Natural killer cell (primary cell): Measurements from ENCODE around the gene SFSWAP. TPM values are rescaled to one million over a fixed set of nuclear protein-coding genes. Genes with fewer than 3 reads are reported as not detected.

ENCODE experiments used
- ATAC-seq, 3 donors: fragments of 150-1000 bp in 2 of 3; fragments of 200-7000 bp in 1 of 3; cut with Tn5 transposase; 1 replicate in 1 of 3; 2 replicates in 2 of 3; pipeline ENCODE4 v1.10.0; 2021; ENCODE audit warnings: mild to moderate bottlenecking in 2 of 3, moderate library complexity in 2 of 3
- DNase-seq, 2 donors: peaks; one replicate each; pipeline versions ENCODE4 v3.0.0 to v3.0.0-alpha.2; 2013 to 2021; ENCODE audit warnings: mixed read lengths in 1 of 2
- H3K27ac ChIP-seq: one replicate; pipeline ENCODE4 v1.5.1; 2013; ENCODE audit warnings: mild to moderate bottlenecking, low read length
- H3K27me3 ChIP-seq: one replicate; pipeline ENCODE4 v1.6.1; 2013; ENCODE audit warnings: low read length; ENCODE audit not compliant: control insufficient read depth, insufficient read depth
- H3K36me3 ChIP-seq: one replicate; pipeline ENCODE4 v1.6.1; 2013; ENCODE audit warnings: low read length; ENCODE audit not compliant: control insufficient read depth, insufficient read depth
- H3K4me1 ChIP-seq: one replicate; pipeline ENCODE4 v1.6.1; 2013; ENCODE audit warnings: low read length; ENCODE audit not compliant: control insufficient read depth, insufficient read depth
- H3K4me3 ChIP-seq: one replicate; pipeline ENCODE4 v1.5.1; 2013; ENCODE audit warnings: low read length
- H3K9me3 ChIP-seq: one replicate; pipeline ENCODE4 v1.6.1; 2013; ENCODE audit warnings: low read length; ENCODE audit not compliant: control insufficient read depth, insufficient read depth
- H3K27ac Mint-ChIP-seq, 2 donors: one replicate each; pipeline ENCODE4 v1.8.0; 2022; ENCODE audit warnings: mild to moderate bottlenecking in 2 of 2, mixed read lengths in 2 of 2, moderate library complexity in 1 of 2
- H3K27me3 Mint-ChIP-seq, 2 donors: one replicate each; pipeline ENCODE4 v1.8.0; 2022; ENCODE audit warnings: low read depth in 2 of 2, mixed read lengths in 2 of 2
- H3K36me3 Mint-ChIP-seq: one replicate; pipeline ENCODE4 v1.8.0; 2022; ENCODE audit warnings: mixed read lengths
- H3K4me1 Mint-ChIP-seq, 2 donors: one replicate each; pipeline ENCODE4 v1.8.0; 2022; ENCODE audit warnings: mixed read lengths in 2 of 2
- H3K4me3 Mint-ChIP-seq: one replicate; pipeline ENCODE4 v1.8.0; 2022; ENCODE audit warnings: mild to moderate bottlenecking, moderate library complexity, mixed read lengths
- H3K9me3 Mint-ChIP-seq, 2 donors: one replicate each; pipeline ENCODE4 v1.8.0; 2022; ENCODE audit warnings: mixed read lengths in 2 of 2
- CTCF ChIP-seq: fragments of 200-600 bp; IDR thresholded peaks from one replicate; pipeline ENCODE4 v1.8.0; 2022; ENCODE audit warnings: antibody characterized with exemption
- WGBS: methylation state at CpG from one replicate; pipeline ENCODE4 v1.1.7; 2013; ENCODE audit warnings: missing lambda C conversion rate; ENCODE audit not compliant: insufficient coverage; 5-methylcytosine and 5-hydroxymethylcytosine counted together
- intact Hi-C: fragments of 100-400 bp; cut with micrococcal nuclease; formaldehyde crosslinking; loops from one replicate; pipeline ENCODE4 v1.14.2; 2022
- total RNA-seq, 4 donors: library from RNA; stranded (reverse); fragments of 120-200 nt in 1 of 4; gene quantifications; one replicate each; pipeline versions ENCODE4 v1.2.3 to v1.2.4, GENCODE V29; 2013 to 2022

SFSWAP gene
- total RNA-seq, 3 donors from 2014 or later (not counting 1 experiment from before 2014, with no cell fraction given), result 99.1 to 109 (median 102) TPM

GRCh38 chr12:131687346-131688125 is 23.4 kb upstream of the SFSWAP start:
- H3K36me3 Mint-ChIP-seq, result no peaks in the 10 kb centered on the region
- Histone ChIP-seq H3K4me1 (no peaks in the 10 kb centered on the region), H3K4me3 (no peak overlapping the region), H3K9me3 (no peaks in the 10 kb centered on the region), H3K36me3 (no peaks in the 10 kb centered on the region), H3K27me3 (no peaks in the 10 kb centered on the region), H3K27ac (no peak overlapping the region)
- intact Hi-C loops, result no loop called here
- DNase-seq (no peak), ATAC-seq (no peak)
- no peak overlapping the region for H3K4me3 Mint-ChIP-seq
- H3K27me3 Mint-ChIP-seq, result peaks cover 0 to 2% of the 10 kb centered on the region in 2 donors
- H3K9me3 Mint-ChIP-seq, result peaks cover 0 to 9% of the 10 kb centered on the region in 2 donors
- no peak overlapping the region for H3K27ac Mint-ChIP-seq
- WGBS, result 83% methylated on average over 15 of the region's 15 CpGs
- H3K4me1 Mint-ChIP-seq, result peaks cover 0 to 9% of the 10 kb centered on the region in 2 donors
- TF ChIP-seq CTCF, result no peak

DNA sequence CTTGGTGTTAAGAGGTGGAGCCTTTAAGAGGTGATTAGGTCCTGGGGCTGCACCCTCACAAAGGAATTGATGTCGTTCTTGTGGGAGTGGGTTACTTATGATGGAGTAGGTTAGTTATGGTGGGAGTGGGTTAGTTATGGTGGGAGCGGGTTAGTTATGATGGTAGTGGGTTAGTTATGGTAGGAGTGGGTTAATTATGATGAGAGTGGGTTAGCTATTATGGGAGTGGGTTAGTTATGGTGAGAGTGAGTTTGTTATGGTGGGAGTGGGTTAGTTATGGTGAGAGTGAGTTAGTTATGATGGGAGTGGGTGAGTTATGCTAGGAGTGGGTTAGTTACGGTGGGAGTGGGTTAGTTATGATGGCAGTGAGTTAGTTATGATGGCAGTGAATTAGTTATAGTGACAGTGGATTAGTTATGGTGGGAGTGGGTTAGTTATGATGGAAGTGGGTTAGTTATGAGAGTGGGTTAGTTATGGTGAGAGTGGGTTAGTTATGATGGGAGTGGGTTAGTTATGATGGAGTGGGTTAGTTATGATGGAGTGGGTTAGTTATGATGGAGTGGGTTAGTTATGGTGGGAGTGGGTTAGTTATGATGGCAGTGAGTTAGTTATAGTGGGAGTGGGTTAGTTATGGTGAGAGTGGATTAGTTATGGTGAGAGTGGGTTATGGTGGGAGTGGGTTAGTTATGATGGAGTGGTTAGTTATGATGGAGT is 22.6 kb upstream of the SFSWAP start:
- 90% methylated on average over 3 of the region's 3 CpGs for WGBS
- intact Hi-C loops, result no loop called here
- H3K4me1 Mint-ChIP-seq, result peaks cover 0 to 1% of the 10 kb centered on the region in 2 donors
- no peaks in the 10 kb centered on the region for H3K36me3 Mint-ChIP-seq
- H3K27ac ChIP-seq, result no peak overlapping the region
- H3K36me3 ChIP-seq, result no peaks in the 10 kb centered on the region
- ATAC-seq, result no peak
- no peaks in the 10 kb centered on the region for H3K27me3 ChIP-seq
- H3K4me3 ChIP-seq, result no peak overlapping the region
- no peaks in the 10 kb centered on the region for H3K4me1 ChIP-seq
- no peak for DNase-seq
- no peak overlapping the region for H3K27ac Mint-ChIP-seq
- no peaks in the 10 kb centered on the region for H3K9me3 ChIP-seq
- no peak overlapping the region for H3K4me3 Mint-ChIP-seq
- no peak for TF ChIP-seq CTCF
- peaks cover 0 to 4% of the 10 kb centered on the region in 2 donors for H3K9me3 Mint-ChIP-seq
- no peaks in the 10 kb centered on the region for H3K27me3 Mint-ChIP-seq

DNA sequence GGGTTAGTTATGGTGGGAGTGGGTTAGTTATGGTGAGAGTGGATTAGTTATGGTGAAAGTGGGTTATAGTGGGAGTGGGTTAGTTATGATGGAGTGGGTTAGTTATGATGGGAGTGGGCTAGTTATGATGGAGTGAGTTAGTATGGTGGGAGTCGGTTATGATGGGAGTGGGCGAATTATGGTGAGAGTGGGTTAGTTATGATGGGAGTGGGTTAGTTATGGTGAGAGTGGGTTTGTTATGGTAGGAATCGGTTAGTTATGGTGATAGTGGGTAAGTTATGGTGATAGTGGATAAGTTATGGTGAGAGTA is 22.1 kb upstream of the SFSWAP start:
- no peaks in the 10 kb centered on the region for H3K27me3 Mint-ChIP-seq
- H3K4me3 Mint-ChIP-seq, result no peak overlapping the region
- WGBS, result 96% methylated on average over 3 of the region's 3 CpGs
- H3K36me3 ChIP-seq, result no peaks in the 10 kb centered on the region
- H3K4me3 ChIP-seq, result no peak overlapping the region
- H3K27ac Mint-ChIP-seq, result no peak overlapping the region
- H3K36me3 Mint-ChIP-seq, result no peaks in the 10 kb centered on the region
- intact Hi-C loops, result no loop called here
- H3K9me3 ChIP-seq, result no peaks in the 10 kb centered on the region
- no peak for TF ChIP-seq CTCF
- no peaks in the 10 kb centered on the region for H3K4me1 Mint-ChIP-seq
- no peaks in the 10 kb centered on the region for H3K4me1 ChIP-seq
- ATAC-seq, result no peak
- no peak overlapping the region for H3K27ac ChIP-seq
- peaks cover 0 to 4% of the 10 kb centered on the region in 2 donors for H3K9me3 Mint-ChIP-seq
- DNase-seq, result no peak
- no peaks in the 10 kb centered on the region for H3K27me3 ChIP-seq
